ENCODE measurements around the gene SMPD1. TPM values are rescaled to one million over a fixed set of nuclear protein-coding genes. Genes with fewer than 3 reads are reported as not detected.

The SMPD1 gene
- total RNA-seq (2022; extraction: Qiagen RNA extraction): 10.0 to 11.9 TPM (median 10.5 TPM) in 5 replicates

GRCh38 chr11:6389905-6390717, at the start of gene SMPD1:
Gene SMPD1 (plus strand): TSS chr11:6390474. CDS start chr11:6390599, 125 bp downstream.

GRCh38 chr11:6419009-6419631, 28.8 kb downstream of the SMPD1 start, which contains the start of gene APBB1:
Gene APBB1 (minus strand): TSS chr11:6419094. CDS start chr11:6411347, 7,747 bp downstream.

GRCh38 chr11:6440906-6441358, 50.7 kb downstream of the SMPD1 start, which contains the start of gene HPX:
Gene HPX (minus strand): TSS chr11:6440987. CDS start chr11:6440963, 24 bp downstream.

Other genes with a start within 250 kb of the SMPD1 start
- not detected in 5 replicates for gene OR52B2, start 220.1 kb upstream of the SMPD1 start, total RNA-seq (2022; extraction: Qiagen RNA extraction)
- not detected in 5 replicates for gene OR52W1, start 191.2 kb upstream of the SMPD1 start, total RNA-seq (2022; extraction: Qiagen RNA extraction)
- gene C11orf42, start 184.9 kb upstream of the SMPD1 start, total RNA-seq (2022; extraction: Qiagen RNA extraction): not detected in 5 replicates
- 13.3 to 20.2 TPM (median 17.9 TPM) in 5 replicates for gene FHIP1B, start 155.8 kb upstream of the SMPD1 start, total RNA-seq (2022; extraction: Qiagen RNA extraction)
- gene CNGA4, start 151.4 kb upstream of the SMPD1 start, total RNA-seq (2022; extraction: Qiagen RNA extraction): 0.03 to 0.09 TPM (median 0.06 TPM) in 4 of 5 replicates, not detected in the other
- gene CCKBR, start 130.6 kb upstream of the SMPD1 start, total RNA-seq (2022; extraction: Qiagen RNA extraction): not detected in 5 replicates
- gene CAVIN3, start 70.0 kb upstream of the SMPD1 start, total RNA-seq (2022; extraction: Qiagen RNA extraction): 26.7 to 37.5 TPM (median 28.9 TPM) in 5 replicates
- gene APBB1, start 28.6 kb downstream of the SMPD1 start, total RNA-seq (2022; extraction: Qiagen RNA extraction): 16.5 to 20.3 TPM (median 20.1 TPM) in 5 replicates
- 0.25 to 0.84 TPM (median 0.37 TPM) in 5 replicates for gene HPX, start 50.5 kb downstream of the SMPD1 start, total RNA-seq (2022; extraction: Qiagen RNA extraction)
- 14.7 to 23.1 TPM (median 21.7 TPM) in 5 replicates for gene TRIM3, start 83.5 kb downstream of the SMPD1 start, total RNA-seq (2022; extraction: Qiagen RNA extraction)
- gene ARFIP2, start 90.9 kb downstream of the SMPD1 start, total RNA-seq (2022; extraction: Qiagen RNA extraction): 53.0 to 59.0 TPM (median 57.5 TPM) in 5 replicates
- 28.6 to 37.0 TPM (median 35.3 TPM) in 5 replicates for gene TIMM10B, start 91.0 kb downstream of the SMPD1 start, total RNA-seq (2022; extraction: Qiagen RNA extraction)
- gene DNHD1, start 106.8 kb downstream of the SMPD1 start, total RNA-seq (2022; extraction: Qiagen RNA extraction): 1.7 to 3.5 TPM (median 3.2 TPM) in 5 replicates
- gene RRP8, start 213.1 kb downstream of the SMPD1 start, total RNA-seq (2022; extraction: Qiagen RNA extraction): 25.9 to 36.6 TPM (median 32.9 TPM) in 5 replicates
- 114 to 121 TPM (median 118 TPM) in 5 replicates for gene ILK, start 213.3 kb downstream of the SMPD1 start, total RNA-seq (2022; extraction: Qiagen RNA extraction)
- 157 to 250 TPM (median 230 TPM) in 5 replicates for gene TAF10, start 221.7 kb downstream of the SMPD1 start, total RNA-seq (2022; extraction: Qiagen RNA extraction)
- 40.5 to 48.1 TPM (median 47.4 TPM) in 5 replicates for gene TPP1, start 228.9 kb downstream of the SMPD1 start, total RNA-seq (2022; extraction: Qiagen RNA extraction)

All from A549 treated with CORT108297 at 1 μM for 4 hours (cell line).